ENCODE data around the gene CACNG4. TPM values are rescaled to one million over a fixed set of nuclear protein-coding genes. Genes with fewer than 3 reads are reported as not detected.
A peak's percentile ranks its signal among the peaks of the same experiment; 100 is the strongest.

Gene CACNG4
- total RNA-seq, 1 donor from 2014 or later, result 5.1 TPM

DNA sequence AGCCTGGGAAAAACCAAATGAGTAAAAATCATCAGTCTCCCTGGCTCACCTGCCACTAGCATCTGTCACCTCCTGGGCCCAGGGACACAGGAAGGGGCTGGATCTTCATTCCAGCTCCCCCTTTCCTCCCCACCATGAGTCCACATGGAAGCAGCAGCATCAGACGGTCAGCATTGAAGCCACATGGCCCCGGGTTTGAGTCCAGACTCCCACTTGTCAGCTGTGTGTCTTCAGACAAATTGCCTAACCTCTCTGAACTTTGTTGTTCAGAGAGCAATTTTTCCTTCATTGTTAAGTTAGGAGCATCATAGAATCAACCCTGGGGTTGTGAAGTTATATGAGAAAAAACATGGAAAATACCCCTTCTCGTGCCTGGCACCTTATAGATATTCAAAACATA, 10.7 kb downstream of the CACNG4 start:
- DNase-seq, result no peak
- intact Hi-C loops (cut with DNase I), result no loop called here
- Histone ChIP-seq H3K27ac (no peak overlapping the region), H3K4me3 (no peak overlapping the region), H3K9me3 (no peaks in the 10 kb centered on the region), H3K27me3 (ENCODE audit: low read depth) (peaks cover 11% of the 10 kb centered on the region), H3K4me1 (no peaks in the 10 kb centered on the region), H3K36me3 (no peaks in the 10 kb centered on the region)
- no peak for ATAC-seq
- TF ChIP-seq, protein P1, sequence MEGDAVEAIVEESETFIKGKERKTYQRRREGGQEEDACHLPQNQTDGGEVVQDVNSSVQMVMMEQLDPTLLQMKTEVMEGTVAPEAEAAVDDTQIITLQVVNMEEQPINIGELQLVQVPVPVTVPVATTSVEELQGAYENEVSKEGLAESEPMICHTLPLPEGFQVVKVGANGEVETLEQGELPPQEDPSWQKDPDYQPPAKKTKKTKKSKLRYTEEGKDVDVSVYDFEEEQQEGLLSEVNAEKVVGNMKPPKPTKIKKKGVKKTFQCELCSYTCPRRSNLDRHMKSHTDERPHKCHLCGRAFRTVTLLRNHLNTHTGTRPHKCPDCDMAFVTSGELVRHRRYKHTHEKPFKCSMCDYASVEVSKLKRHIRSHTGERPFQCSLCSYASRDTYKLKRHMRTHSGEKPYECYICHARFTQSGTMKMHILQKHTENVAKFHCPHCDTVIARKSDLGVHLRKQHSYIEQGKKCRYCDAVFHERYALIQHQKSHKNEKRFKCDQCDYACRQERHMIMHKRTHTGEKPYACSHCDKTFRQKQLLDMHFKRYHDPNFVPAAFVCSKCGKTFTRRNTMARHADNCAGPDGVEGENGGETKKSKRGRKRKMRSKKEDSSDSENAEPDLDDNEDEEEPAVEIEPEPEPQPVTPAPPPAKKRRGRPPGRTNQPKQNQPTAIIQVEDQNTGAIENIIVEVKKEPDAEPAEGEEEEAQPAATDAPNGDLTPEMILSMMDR (IDR thresholded peaks at IDR 0.05), result no peak

DNA sequence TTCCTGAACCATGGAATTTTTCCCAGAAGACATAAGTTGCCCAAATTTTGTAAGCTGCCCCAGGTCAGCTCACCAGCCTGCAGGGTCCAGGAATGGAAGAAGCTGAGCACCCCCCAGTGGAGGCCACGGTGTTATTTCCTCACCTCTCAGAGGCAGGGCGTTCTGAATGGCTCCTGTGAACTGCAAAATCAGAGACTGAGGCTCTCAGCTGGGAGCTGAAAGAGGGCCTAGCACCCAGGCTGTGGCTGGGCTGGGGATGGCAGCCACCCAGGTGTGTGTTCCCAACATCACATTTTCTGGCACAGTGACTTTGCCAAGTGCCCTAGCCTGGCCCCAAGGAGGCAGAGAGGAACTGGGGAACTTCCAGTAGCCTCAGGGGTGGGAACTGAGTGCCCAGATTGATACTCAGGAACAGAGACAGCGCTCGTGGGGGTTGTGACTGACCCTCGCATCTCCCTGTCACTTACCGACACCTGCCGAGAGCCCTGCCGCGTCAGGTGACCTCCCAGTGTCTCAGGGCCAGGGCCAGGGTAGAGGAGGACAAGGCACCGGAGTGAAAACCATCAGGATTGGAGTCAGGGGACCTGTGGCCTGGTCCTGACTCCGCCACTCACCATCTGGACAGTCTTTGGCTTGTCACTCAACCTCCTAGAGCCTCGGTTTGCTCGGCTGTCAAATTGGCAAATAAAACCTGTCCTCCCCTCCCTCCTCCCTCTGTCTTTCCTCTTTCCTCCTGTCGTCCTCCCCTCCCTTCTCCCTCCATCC, 11.3 kb downstream of the CACNG4 start:
- intact Hi-C loops (cut with DNase I), result no loop called here
- ATAC-seq (peak in 1 of 2 donors; percentile 30), DNase-seq (no peak)
- no peaks in the 10 kb centered on the region for H3K9me3 ChIP-seq
- peaks cover 8% of the 10 kb centered on the region for H3K27me3 ChIP-seq (ENCODE audit: low read depth)
- TF ChIP-seq, protein P1 (IDR thresholded peaks at IDR 0.05), result no peak
- no peak overlapping the region for H3K27ac ChIP-seq
- no peaks in the 10 kb centered on the region for H3K36me3 ChIP-seq
- H3K4me3 ChIP-seq, result no peak overlapping the region
- H3K4me1 ChIP-seq, result no peaks in the 10 kb centered on the region

DNA sequence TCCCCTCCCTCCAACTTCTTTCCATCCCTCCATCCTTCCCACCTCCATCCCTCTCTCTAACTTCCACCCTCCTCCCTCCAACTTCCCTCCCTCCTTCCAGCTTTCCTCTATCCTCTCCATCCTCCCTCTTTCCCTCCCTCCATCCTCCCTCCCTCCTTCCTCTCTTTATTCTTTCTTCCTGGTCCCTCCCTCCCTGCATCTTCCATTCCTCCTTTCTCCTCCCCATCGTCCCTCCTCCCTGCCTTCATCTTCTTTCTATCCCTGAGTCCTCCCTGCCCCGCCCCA, 11.8 kb downstream of the CACNG4 start:
- Histone ChIP-seq H3K4me1 (no peaks in the 10 kb centered on the region), H3K4me3 (no peak overlapping the region), H3K9me3 (no peaks in the 10 kb centered on the region), H3K27ac (no peak overlapping the region), H3K36me3 (no peaks in the 10 kb centered on the region), H3K27me3 (ENCODE audit: low read depth) (peaks cover 8% of the 10 kb centered on the region)
- intact Hi-C loops (cut with DNase I), result no loop called here
- ATAC-seq (no peak), DNase-seq (no peak)
- TF ChIP-seq, protein P1 (IDR thresholded peaks at IDR 0.05), result no peak

DNA sequence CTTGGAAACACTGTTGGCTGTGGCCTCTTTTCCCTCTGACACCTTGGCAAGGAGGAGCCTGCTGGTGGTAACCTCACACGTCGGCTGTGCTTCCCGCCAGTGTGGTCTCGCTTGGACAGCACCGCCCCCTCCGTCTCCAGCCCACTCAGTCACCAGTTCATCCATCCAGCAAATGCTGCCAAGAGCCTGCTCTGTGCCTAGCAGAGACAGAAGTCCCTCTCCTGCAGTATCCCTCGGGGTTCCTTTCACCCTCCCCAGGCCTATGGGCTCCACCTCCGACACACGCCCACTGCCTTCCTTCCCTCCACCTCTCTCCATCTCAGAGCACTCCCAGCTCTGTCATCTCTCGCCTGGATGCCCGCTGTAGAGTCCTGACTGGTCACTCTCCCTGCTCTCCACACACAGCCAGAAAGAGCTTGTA, 12.3 kb downstream of the CACNG4 start:
- no peak overlapping the region for H3K27ac ChIP-seq
- H3K9me3 ChIP-seq, result no peaks in the 10 kb centered on the region
- intact Hi-C loops (cut with DNase I), result no loop called here
- TF ChIP-seq, protein P1 (IDR thresholded peaks at IDR 0.05), result no peak
- H3K36me3 ChIP-seq, result no peaks in the 10 kb centered on the region
- DNase-seq (no peak), ATAC-seq (peak; percentile 5 to 18)
- no peaks in the 10 kb centered on the region for H3K4me1 ChIP-seq
- H3K4me3 ChIP-seq, result no peak overlapping the region
- H3K27me3 ChIP-seq (ENCODE audit: low read depth), result peaks cover 8% of the 10 kb centered on the region

DNA sequence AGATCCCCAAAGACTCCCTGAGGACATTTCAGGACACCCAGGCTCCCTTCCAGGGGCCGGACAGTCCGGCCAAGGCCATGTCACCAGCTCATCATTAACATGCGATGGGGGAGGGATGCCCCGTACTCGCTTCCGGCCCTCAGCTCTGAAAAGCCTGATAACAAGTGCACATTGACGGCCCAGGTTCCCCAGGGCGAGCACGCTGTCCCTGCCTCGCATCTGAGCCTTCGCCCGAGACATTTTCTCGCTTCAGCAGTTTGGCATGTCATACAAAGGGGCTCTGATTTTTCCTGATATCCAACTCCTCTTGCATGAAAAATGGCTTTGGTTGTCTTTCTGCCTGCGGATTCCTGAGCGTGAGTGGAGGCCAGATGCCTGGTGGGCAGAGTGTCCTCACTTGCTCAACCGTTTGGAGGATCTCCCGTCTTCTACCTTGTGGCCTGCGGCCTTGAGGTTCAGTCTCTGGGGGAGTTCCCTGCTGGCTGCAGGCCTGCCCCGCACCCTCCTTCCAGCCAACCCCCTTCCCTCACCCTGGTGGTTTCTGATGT, 14.1 kb downstream of the CACNG4 start:
- intact Hi-C loops (cut with DNase I), result no loop called here
- no peaks in the 10 kb centered on the region for H3K4me1 ChIP-seq
- no peaks in the 10 kb centered on the region for H3K36me3 ChIP-seq
- no peak for DNase-seq
- ATAC-seq, result peak in 1 of 2 donors; percentile 43
- TF ChIP-seq, protein P1 (IDR thresholded peaks at IDR 0.05), result no peak
- H3K27me3 ChIP-seq (ENCODE audit: low read depth), result peaks cover 8% of the 10 kb centered on the region
- no peak overlapping the region for H3K27ac ChIP-seq
- no peak overlapping the region for H3K4me3 ChIP-seq
- no peaks in the 10 kb centered on the region for H3K9me3 ChIP-seq
